K562 (cell line): ENCODE measurements around the gene TULP4. TPM values are rescaled to one million over a fixed set of nuclear protein-coding genes. Genes with fewer than 3 reads are reported as not detected.

ENCODE experiments used
- ADNP ChIP-seq: fragments of 200-800 bp; sonication (Bioruptor generic); IDR thresholded peaks from 2 replicates; pipeline ENCODE4 v1.6.1; 2016; ENCODE audit warnings: missing genetic modification characterization, missing compliant biosample characterization
- MITF ChIP-seq: IDR thresholded peaks from 2 replicates; pipeline ENCODE4 v1.6.1; 2014; ENCODE audit warnings: antibody characterized with exemption
- ZNF282 ChIP-seq: sonication (generic); formaldehyde crosslinking; IDR thresholded peaks from 2 replicates; pipeline ENCODE4 v1.8.1; 2023; ENCODE audit warnings: missing genetic modification reagents
- polyA plus RNA-seq, 8 experiments: library from polyadenylated mRNA; depleted of rRNA in 4 of 8; stranded (reverse) in 5 of 8; unstranded in 3 of 8; fragments of >200 nt; fragmentation: Nextera tagmentation in 2 of 8; fragmentation: Illumina TruSeq in 1 of 8; extraction: Ambion mirVana in 2 of 8; extraction: Trizol in 1 of 8; gene quantifications; 2 replicates each; pipeline versions ENCODE4 v1.2.1 to v1.2.3, GENCODE V29; 2011 to 2014; ENCODE audit warnings: inconsistent platforms in 1 of 8, missing spikeins in 1 of 8
- total RNA-seq, 7 experiments: library from RNA; depleted of rRNA in 6 of 7; stranded (reverse); fragments of >200 nt in 6 of 7; fragmentation: Illumina TruSeq in 2 of 7; extraction: Trizol in 2 of 7; gene quantifications; 2 replicates each; pipeline versions ENCODE4 v1.2.1 to v1.2.3, GENCODE V29; 2011 to 2021; ENCODE audit warnings: low replicate concordance in 1 of 7
- TF ChIP-seq, protein P1 (sequence below): fragments of 250-450 bp; sonication (Bioruptor Pico); IDR thresholded peaks from 2 replicates; pipeline ENCODE4 v1.4.0; 2020
- TF ChIP-seq, protein P2 (sequence below), 3 experiments: fragments of 200-800 bp in 1 of 3; sonication (Bioruptor generic) in 1 of 3; sonication (generic) in 1 of 3; formaldehyde crosslinking in 1 of 3; IDR thresholded peaks; 2 replicates each; pipeline versions ENCODE4 v1.6.1 to v1.8.0; 2016 to 2022; ENCODE audit warnings: mild to moderate bottlenecking in 2 of 3, missing compliant biosample characterization in 2 of 3, missing genetic modification characterization in 2 of 3, missing genetic modification reagents in 1 of 3

Gene TULP4
- total and polyA plus RNA-seq, 9 of the 15 experiments (the other 6 are each of a cell fraction or from before 2014, with no cell fraction given) = 1.2 to 50.4 (median 11.0) TPM

DNA sequence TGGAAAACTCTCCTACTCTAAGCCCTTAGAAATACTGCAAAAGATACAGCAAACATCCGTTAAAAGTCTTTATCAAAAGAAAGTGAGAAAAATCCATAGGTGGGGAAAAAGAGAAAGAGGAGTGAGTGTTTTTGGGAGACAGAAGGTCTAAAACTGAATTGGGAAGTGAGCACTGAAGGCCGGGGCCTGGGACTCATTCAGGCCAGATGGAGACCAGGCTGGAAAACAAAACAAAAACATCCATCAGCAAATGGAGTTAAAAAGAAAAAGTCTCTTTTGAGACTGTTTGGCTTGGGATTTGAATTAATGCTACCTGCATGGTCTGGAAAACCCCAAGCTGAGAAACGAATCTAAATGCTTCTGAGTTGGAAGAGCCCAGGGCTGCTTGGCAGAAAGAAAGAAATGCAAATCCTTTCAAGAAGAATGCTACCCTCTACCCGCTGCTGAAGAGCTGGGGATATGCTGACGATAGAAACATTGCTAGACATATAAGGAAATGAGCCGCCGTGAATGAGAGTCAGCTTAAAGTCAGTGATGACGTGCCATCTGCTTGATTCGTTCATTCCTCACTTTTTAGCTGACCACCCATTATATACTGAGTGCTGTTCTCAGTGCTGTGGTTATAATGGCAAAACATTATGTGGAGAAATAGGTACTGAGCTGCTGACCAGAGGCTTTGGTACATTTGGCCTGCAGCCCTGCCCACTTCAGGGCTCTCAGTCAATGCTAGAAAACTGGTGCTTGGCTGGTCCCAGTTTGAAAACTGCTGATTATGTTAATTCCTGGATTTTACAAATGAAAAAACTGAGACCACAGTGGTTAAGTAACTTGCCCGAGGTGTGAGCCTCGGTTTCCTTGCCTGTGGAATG, 28.0 kb upstream of the TULP4 start (continued):
- TF ChIP-seq MITF (no peak), ADNP (no peak), ZNF282 (0 out of 2 replicates have a peak, but pooled peaks have one; percentile 25)
- TF ChIP-seq, protein P1, sequence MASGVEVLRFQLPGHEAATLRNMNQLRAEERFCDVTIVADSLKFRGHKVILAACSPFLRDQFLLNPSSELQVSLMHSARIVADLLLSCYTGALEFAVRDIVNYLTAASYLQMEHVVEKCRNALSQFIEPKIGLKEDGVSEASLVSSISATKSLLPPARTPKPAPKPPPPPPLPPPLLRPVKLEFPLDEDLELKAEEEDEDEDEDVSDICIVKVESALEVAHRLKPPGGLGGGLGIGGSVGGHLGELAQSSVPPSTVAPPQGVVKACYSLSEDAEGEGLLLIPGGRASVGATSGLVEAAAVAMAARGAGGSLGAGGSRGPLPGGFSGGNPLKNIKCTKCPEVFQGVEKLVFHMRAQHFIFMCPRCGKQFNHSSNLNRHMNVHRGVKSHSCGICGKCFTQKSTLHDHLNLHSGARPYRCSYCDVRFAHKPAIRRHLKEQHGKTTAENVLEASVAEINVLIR = no peak
- TF ChIP-seq, protein P2, sequence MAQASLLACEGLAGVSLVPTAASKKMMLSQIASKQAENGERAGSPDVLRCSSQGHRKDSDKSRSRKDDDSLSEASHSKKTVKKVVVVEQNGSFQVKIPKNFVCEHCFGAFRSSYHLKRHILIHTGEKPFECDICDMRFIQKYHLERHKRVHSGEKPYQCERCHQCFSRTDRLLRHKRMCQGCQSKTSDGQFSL (CRISPR knock-in tag; IDR thresholded peaks at IDR 0.05) = no peak
- TF ChIP-seq, protein P2 (tag; IDR thresholded peaks at IDR 0.05) = no peak
